HAP-1 (cell line): Measurements from ENCODE around the gene ANKS1B.
A peak's percentile ranks its signal among the peaks of the same experiment; 100 is the strongest.

Experiments
- DNase-seq, 2 experiments: peaks; one replicate each; pipeline ENCODE4 v3.0.0-alpha.2; 2016 to 2020; ENCODE audit warnings: low spot score in 2 of 2
- H3K27me3 ChIP-seq: fragments of 250-450 bp; sonication (Bioruptor Pico); 2 replicates; pipeline ENCODE4 v1.5.1; 2020; ENCODE audit warnings: low read depth, mild to moderate bottlenecking, moderate library complexity
- H3K36me3 ChIP-seq: fragments of 250-450 bp; sonication (Bioruptor Pico); replicated peaks from 2 replicates; pipeline ENCODE4 v1.5.1; 2020; ENCODE audit warnings: mild to moderate bottlenecking
- H3K4me1 ChIP-seq: fragments of 250-450 bp; sonication (Bioruptor Pico); 2 replicates; pipeline ENCODE4 v1.5.1; 2020; ENCODE audit warnings: mild to moderate bottlenecking
- H3K4me3 ChIP-seq: fragments of 250-450 bp; sonication (Bioruptor Pico); 2 replicates; pipeline ENCODE4 v1.5.1; 2020; ENCODE audit warnings: mild to moderate bottlenecking, moderate library complexity
- H3K9me3 ChIP-seq: fragments of 250-450 bp; sonication (Bioruptor Pico); 2 replicates; pipeline ENCODE4 v1.5.1; 2020; ENCODE audit warnings: mild to moderate bottlenecking, moderate library complexity
- in situ Hi-C: fragments of 300-500 bp; cut with MboI; formaldehyde crosslinking; loops from 3 replicates; pipeline ENCODE4 v1.14.3; 2020; ENCODE audit warnings: low sequenced_read_pairs, inconsistent platforms, mixed read lengths

The ANKS1B gene

DNA sequence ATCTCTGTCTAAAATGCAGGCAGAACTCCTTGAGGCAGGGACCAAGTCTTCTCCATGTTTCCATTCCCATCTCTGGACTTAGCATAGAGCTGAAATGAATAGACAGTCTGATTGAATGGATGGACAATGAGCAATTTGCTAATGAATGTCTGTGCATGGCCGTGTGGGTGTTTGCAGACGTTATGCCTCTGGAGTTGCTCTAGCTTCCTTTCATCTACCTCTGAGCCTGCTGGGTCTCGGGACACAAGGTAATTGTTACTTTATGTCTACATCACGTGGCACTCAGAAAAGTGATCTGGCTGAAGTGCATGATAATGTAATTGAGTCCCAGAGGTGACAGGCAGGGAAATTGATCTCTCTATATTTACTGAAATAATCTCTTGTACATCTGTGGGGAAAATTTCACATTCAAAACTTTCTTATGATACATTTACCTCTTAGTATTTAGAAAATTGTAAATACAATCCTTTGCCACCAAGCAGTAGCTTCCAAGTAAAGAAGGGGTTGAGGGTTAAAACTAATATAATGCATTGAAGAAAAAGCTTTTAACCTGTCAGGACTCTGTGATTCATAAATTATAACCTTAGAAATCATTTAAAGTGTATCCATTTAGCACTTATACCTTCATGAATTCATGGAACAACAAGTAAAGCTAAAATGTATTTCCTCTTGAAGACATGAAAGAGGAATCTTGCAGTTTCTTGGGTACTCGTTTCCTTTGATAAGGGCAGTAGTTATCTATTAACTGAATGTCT lies 915.6 kb downstream of the ANKS1B start:
- Histone ChIP-seq H3K4me1 (no peaks in the 10 kb centered on the region), H3K4me3 (no peak overlapping the region), H3K27me3 (peaks cover 2% of the 10 kb centered on the region; the same call in 1 of the 2 replicates), H3K36me3 (no peaks in the 10 kb centered on the region), H3K9me3 (no peaks in the 10 kb centered on the region)
- in situ Hi-C loops = no loop called here
- no peak for DNase-seq

DNA sequence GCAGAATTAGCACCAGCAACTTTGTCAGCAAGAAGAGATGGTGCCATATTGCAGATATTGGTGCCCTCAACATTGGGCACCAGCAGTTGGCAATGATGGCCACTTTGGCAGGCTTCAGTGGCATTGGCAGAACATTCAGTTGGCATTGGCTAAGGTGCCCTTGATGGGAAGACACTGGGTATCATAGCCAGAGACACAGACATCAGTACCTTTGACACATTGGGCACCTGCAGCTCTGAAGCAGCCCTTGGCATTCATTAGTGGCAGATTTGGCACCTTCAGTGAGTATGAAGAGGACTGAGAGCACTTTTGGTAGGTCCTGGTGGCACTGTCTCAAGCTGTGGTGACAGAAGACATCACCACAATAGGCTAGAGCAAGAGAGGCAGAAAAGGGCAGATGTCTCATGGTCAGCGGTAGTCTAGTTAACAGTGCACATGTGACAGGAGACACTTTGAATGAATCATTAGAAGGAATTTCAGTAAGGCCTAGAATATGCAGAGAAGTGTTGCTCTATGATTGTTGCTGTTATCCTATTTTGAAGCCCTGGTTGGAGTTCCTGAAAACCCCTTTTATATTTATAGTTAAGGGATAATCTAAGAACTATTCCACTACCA lies 917.5 kb downstream of the ANKS1B start:
- H3K36me3 ChIP-seq = no peaks in the 10 kb centered on the region
- H3K27me3 ChIP-seq = peaks cover 3% of the 10 kb centered on the region; the same call in 1 of the 2 replicates

DNA sequence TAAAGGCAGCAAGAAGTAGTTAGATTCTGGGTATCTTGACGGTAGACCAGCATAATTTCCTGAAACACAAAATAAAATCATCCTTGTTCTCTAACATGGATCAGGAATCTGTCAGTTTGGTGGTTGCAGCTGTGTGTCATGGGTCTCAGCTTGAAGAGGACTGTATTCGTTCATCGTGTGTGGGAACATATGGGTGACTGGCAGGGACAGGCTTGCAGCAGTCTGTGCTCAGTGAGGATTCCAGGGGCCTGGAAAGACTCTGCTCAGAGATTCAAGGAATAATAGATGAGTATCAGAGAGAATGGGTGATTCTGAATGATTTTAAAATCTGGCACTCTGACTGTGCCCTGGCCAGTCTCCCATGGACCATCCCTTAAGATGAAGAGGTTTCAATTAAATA lies 918.0 kb downstream of the ANKS1B start:
- H3K4me3 ChIP-seq = no peak overlapping the region
- no peak for DNase-seq
- H3K4me1 ChIP-seq = no peaks in the 10 kb centered on the region
- H3K36me3 ChIP-seq = no peaks in the 10 kb centered on the region
- no peaks in the 10 kb centered on the region for H3K9me3 ChIP-seq
- peaks cover 3% of the 10 kb centered on the region; the same call in 1 of the 2 replicates for H3K27me3 ChIP-seq
- in situ Hi-C loops = no loop called here

More for the DNA sequence above, 917.5 kb downstream of the ANKS1B start:
- no peak overlapping the region for H3K4me3 ChIP-seq
- no peaks in the 10 kb centered on the region for H3K9me3 ChIP-seq
- DNase-seq = no peak
- in situ Hi-C loops = no loop called here
- no peaks in the 10 kb centered on the region for H3K4me1 ChIP-seq

DNA sequence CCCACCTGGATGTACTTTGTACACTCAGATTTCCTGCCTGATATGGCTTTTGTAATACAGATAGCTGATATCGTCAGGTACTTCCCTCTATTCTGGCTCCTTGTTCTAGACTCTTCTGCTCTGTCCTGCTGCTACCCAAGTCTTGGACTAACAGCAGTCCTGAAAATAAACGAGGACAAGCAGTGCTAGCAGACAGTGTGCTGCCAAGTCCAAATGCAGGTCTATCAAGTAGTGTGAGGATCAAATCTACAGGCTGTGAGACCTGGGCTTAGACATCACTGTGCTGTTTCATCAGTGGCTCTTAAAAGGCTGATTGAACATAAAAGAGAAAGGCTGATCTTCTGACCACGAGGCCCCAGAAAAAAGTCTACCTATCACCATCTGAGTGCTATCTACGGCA lies 921.6 kb downstream of the ANKS1B start:
- in situ Hi-C loops = no loop called here
- H3K36me3 ChIP-seq = no peaks in the 10 kb centered on the region
- no peaks in the 10 kb centered on the region for H3K9me3 ChIP-seq

DNA sequence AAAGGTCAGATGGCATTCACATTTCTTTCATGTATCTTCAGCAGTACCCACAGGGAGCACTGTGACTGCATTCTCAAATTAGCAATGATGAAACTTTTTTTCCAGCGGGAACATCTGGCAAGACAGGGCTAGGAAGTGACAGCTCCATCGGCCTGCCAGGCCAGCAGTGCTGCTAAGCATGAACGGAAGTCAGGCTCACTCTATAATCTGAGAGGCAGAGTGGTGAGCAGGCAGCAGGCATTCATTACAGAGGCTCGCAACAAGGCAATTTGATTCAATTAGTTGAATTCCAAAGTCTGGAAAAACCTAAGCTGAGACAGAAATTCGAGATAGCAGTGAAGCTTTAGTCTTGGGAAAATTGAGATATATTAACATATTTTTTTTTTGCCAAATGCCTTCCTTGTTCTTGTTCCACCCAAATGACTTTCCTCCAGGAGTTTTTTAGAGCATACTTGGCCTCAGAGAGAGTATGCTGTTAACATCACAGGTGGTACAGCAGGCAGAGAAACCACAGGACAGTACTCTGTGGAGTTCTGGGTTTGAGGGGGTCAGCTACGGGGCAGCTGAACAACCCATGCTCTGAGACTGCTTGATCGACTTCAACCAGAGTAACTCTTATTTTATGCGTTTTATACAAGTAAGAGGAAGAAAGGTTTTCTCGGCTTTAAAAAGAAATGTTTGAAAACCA lies 924.8 kb downstream of the ANKS1B start:
- no peaks in the 10 kb centered on the region for H3K36me3 ChIP-seq
- H3K4me1 ChIP-seq = no peaks in the 10 kb centered on the region
- H3K4me3 ChIP-seq = no peak overlapping the region
- in situ Hi-C loops = no loop called here
- no peak for DNase-seq
- H3K27me3 ChIP-seq = peaks cover 3% of the 10 kb centered on the region
- no peaks in the 10 kb centered on the region for H3K9me3 ChIP-seq

More for the DNA sequence above, 921.6 kb downstream of the ANKS1B start:
- DNase-seq = no peak
- no peaks in the 10 kb centered on the region for H3K4me1 ChIP-seq
- H3K4me3 ChIP-seq = no peak overlapping the region
- H3K27me3 ChIP-seq = peaks cover 3% of the 10 kb centered on the region

DNA sequence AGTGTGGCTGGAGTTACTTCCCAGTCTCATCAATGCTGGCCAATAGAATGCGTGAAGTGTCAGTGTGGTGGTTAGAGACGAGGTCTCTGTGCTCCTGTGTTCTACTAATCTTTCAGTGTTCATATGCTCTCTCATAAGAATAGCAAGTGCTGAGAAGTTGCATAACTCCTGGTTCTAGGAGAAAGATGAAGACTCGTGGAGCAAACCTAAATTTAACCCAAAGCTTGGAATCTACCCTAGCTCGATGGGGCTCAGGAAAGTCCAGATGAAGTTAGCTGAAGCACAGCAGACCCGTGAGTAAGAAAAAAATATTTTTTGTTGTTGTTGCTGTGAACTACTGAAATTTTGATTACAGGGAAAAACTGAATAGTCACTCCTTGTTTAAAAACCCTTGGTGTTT lies 927.1 kb downstream of the ANKS1B start:
- no peaks in the 10 kb centered on the region for H3K9me3 ChIP-seq
- in situ Hi-C loops = no loop called here
- H3K4me3 ChIP-seq = no peak overlapping the region
- H3K27me3 ChIP-seq = no peaks in the 10 kb centered on the region; the same call in 1 of the 2 replicates
- H3K36me3 ChIP-seq = no peaks in the 10 kb centered on the region
- no peak for DNase-seq
- H3K4me1 ChIP-seq = no peaks in the 10 kb centered on the region

DNA sequence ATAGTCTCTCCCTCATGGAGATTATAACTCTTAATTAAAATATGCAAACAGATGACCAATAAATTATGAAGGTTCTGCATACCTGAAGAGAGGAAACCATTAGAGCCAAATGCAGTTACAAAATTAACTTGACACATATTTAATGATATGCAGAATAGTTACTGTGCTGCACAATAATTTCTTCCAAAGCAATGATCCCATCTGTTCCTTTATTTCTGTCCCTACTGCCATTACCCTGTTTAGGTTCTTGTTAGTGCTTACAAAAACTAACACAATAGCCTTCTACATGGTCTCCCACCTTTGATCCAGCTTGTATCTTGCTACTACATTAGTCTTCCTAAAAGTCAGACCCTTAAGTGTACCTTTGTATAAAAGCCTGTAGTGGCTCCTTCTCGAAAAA lies 928.5 kb downstream of the ANKS1B start:
- Histone ChIP-seq H3K9me3 (no peaks in the 10 kb centered on the region), H3K36me3 (no peaks in the 10 kb centered on the region), H3K27me3 (no peaks in the 10 kb centered on the region; the same call in 1 of the 2 replicates), H3K4me3 (no peak overlapping the region), H3K4me1 (no peaks in the 10 kb centered on the region)
- DNase-seq = no peak
- in situ Hi-C loops = no loop called here

DNA sequence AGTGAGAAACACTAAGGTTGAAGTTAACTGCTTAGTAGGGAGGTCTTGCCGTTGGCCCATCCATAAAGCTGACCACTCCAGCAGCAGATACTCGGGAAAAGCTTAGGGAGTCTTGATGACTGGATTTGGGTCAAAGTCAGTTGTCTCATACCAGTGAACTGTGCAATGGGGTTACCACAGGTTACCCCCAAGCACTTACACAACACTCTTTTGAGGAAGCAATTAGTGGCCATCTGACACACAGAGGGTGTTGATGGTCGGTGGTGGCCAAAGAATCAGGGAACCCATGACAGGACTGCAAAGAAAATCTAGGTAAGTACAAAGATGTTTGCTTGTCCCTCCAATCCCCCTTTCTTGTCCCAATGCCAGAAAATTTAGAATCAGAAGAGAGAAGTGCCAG lies 929.4 kb downstream of the ANKS1B start:
- H3K9me3 ChIP-seq = no peaks in the 10 kb centered on the region
- DNase-seq = no peak
- H3K4me3 ChIP-seq = no peak overlapping the region
- H3K4me1 ChIP-seq = no peaks in the 10 kb centered on the region
- no peaks in the 10 kb centered on the region for H3K36me3 ChIP-seq
- in situ Hi-C loops = no loop called here
- no peaks in the 10 kb centered on the region for H3K27me3 ChIP-seq

DNA sequence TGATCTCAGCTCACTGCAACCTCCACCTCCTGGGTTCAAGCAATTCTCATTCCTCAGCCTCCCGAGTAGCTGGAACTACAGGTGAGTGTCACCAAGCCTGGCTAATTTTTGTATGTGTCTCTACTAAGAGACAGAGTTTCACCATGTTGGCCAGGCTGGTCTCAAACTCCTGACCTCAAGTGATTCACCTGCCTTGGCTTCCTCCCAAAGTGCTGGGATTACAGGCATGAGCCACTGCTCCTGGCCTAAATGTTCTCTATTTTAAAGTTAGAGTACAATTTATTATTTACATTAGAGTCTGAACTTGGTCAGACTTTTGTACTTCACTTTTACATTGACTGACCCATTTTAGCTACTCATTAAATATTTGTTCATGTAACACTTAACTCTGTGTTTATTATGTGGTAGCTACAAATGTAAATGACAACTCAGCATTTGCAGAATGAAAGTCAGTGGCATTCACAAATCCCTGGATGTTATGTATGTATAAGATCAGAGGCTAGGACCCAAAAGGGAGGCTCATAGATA lies 930.1 kb downstream of the ANKS1B start:
- no peaks in the 10 kb centered on the region for H3K9me3 ChIP-seq
- in situ Hi-C loops = no loop called here
- DNase-seq = no peak

DNA sequence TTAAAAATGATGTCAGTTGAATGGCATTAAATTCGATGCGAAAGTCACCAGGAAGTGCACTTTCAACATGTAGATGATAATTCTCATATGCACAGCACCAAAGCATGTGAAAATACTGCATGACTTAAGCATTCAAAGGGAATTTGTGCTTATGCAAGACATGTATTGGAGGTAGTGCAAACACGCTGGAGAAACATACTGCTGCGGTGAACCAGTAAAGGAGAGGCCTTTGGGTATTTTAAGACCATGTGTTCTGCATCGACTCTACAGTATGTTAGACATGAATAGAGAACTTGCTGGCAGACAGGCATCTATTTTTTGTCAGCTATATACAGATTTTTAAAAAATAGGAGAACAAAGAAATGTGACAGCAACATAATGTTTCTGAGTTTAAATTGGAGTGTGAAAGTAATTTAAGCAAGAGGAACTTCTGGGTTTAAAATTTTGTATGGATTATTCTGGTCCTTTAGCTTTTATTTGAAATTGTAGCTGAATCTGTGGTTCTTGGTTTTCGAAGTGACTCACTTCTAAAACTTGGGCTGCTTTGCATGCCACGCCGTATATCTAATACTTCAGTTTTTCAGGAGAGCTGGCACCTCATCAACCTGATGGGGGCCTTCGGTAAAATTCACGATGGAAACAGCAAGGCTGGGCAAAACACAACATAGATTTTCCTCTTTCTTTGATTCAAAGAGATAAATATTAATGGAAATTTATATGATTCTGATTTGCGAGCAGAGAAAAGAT lies 930.9 kb downstream of the ANKS1B start:
- Histone ChIP-seq H3K36me3 (no peaks in the 10 kb centered on the region), H3K27me3 (no peaks in the 10 kb centered on the region), H3K9me3 (no peaks in the 10 kb centered on the region), H3K4me3 (no peak overlapping the region), H3K4me1 (no peaks in the 10 kb centered on the region)
- no peak for DNase-seq
- in situ Hi-C loops = no loop called here

More for the DNA sequence above, 930.1 kb downstream of the ANKS1B start:
- Histone ChIP-seq H3K27me3 (no peaks in the 10 kb centered on the region), H3K4me1 (no peaks in the 10 kb centered on the region), H3K4me3 (no peak overlapping the region), H3K36me3 (no peaks in the 10 kb centered on the region)

DNA sequence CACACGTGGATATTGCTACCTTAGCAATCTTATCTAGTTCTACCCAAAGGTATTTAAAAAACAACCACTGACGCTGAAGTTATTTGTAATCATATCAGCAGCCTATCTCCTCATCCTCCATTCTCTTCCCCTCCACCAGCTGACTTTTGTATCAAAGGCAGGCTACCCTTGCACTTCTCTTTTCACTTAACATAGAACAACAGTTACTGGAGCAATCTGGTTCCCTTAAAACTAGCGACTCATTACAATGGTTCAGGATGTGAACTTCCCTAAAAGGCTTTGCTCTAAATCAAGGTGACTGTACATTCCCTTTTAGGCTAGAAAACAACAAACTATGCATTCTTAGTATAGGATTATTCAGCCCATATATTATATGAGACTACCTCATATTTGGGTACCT lies 935.0 kb downstream of the ANKS1B start:
- Histone ChIP-seq H3K36me3 (no peaks in the 10 kb centered on the region), H3K4me1 (no peaks in the 10 kb centered on the region), H3K27me3 (no peaks in the 10 kb centered on the region), H3K9me3 (no peaks in the 10 kb centered on the region), H3K4me3 (no peak overlapping the region)
- in situ Hi-C loops = loop anchor here (25.0 kb wide), 1 partner anchor 563 kb away; no protein-coding TSS in a partner anchor
- DNase-seq = no peak

DNA sequence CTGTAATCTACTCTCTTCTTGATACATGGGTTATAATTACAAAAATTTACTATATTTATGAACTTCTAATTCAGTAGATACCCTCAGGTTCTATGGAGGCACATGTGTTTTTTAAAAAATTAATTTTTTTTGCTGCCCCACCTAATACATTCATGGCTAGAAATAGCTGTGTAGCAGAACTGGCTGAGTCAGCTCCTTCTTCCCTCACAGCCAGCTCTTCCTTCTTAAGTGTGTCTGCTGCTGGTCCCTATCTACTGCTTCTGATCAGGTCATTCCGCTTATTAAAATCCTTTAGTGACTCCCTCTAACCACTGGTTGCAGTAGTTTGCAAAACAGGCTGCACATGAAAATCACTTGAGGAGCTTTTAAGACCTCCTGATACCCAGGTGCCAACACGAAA lies 939.6 kb downstream of the ANKS1B start:
- no peaks in the 10 kb centered on the region for H3K36me3 ChIP-seq
- H3K9me3 ChIP-seq = no peaks in the 10 kb centered on the region
- in situ Hi-C loops = loop anchor here (25.0 kb wide), 1 partner anchor 567 kb away; no protein-coding TSS in a partner anchor
- DNase-seq = no peak
- no peaks in the 10 kb centered on the region for H3K4me1 ChIP-seq
- no peak overlapping the region for H3K4me3 ChIP-seq
- H3K27me3 ChIP-seq = peaks cover 3% of the 10 kb centered on the region

DNA sequence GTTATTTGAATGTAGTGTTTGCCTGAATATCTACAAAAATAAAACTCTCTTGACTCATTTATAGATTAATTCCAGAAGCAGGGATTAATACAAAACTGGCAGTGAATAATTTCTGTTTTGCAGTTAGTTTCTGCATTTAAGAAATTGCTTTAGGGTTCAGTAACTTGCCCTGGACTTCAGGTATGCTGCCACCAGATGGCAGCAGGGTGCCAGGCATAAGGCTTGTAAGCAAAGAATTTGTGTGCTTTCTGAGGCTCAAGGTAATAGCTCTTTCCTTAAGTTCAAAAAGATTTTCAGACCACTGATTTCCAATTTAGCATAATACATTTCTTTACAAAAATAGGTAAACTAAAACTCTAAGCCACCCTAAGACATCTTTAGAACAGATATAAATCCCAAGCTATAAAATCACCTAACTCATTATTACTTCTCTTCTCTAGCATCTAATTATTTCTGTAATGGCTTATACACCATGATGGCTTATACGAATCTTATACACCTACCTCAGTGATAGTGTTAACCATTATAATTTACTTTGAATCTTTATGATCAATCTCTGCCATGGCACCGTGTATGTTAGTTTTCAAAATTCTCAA lies 941.3 kb downstream of the ANKS1B start:
- DNase-seq = peak; percentile 50 to 72
- Histone ChIP-seq H3K27me3 (peaks cover 3% of the 10 kb centered on the region), H3K4me3 (no peak overlapping the region), H3K4me1 (no peaks in the 10 kb centered on the region), H3K36me3 (no peaks in the 10 kb centered on the region), H3K9me3 (no peaks in the 10 kb centered on the region)
- in situ Hi-C loops = loop anchor here (25.0 kb wide), 1 partner anchor 569 kb away; no protein-coding TSS in a partner anchor
